Liver (tissue), 9 donors: ENCODE data around the gene SLC12A8. TPM values are rescaled to one million over a fixed set of nuclear protein-coding genes. Genes with fewer than 3 reads are reported as not detected.

Source experiments
- DNase-seq: peaks from one replicate; pipeline ENCODE4 v3.0.0-alpha.2; 2017; ENCODE audit warnings: low spot score
- H3K27ac ChIP-seq, 2 donors: one replicate each; pipeline ENCODE4 v1.7.0; 2013; ENCODE audit warnings: inconsistent platforms in 2 of 2, low read length in 2 of 2, control low read depth in 1 of 2, low read depth in 1 of 2, mild to moderate bottlenecking in 1 of 2
- H3K27me3 ChIP-seq, 4 donors: one replicate each; pipeline versions ENCODE4 v1.6.1 to v1.7.0; 2013; ENCODE audit warnings: low read length in 3 of 4, inconsistent platforms in 1 of 4, mild to moderate bottlenecking in 1 of 4, moderate library complexity in 1 of 4; ENCODE audit not compliant: control insufficient read depth in 4 of 4, insufficient read depth in 4 of 4
- H3K36me3 ChIP-seq, 4 donors: one replicate each; pipeline versions ENCODE4 v1.6.1 to v1.7.0; 2013; ENCODE audit warnings: low read length in 3 of 4, mild to moderate bottlenecking in 3 of 4, low read depth in 1 of 4, moderate library complexity in 1 of 4; ENCODE audit not compliant: control insufficient read depth in 4 of 4, insufficient read depth in 3 of 4
- H3K4me1 ChIP-seq, 4 donors: one replicate each; pipeline versions ENCODE4 v1.6.1 to v1.7.0; 2013; ENCODE audit warnings: low read length in 3 of 4, mild to moderate bottlenecking in 3 of 4, moderate library complexity in 1 of 4; ENCODE audit not compliant: control insufficient read depth in 4 of 4, insufficient read depth in 4 of 4
- H3K4me3 ChIP-seq, 3 donors: one replicate each; pipeline versions ENCODE4 v1.6.1 to v1.7.0; 2013; ENCODE audit warnings: low read length in 3 of 3, control low read depth in 1 of 3, low read depth in 1 of 3, mild to moderate bottlenecking in 1 of 3
- H3K9ac ChIP-seq, 2 donors: one replicate each; pipeline ENCODE4 v1.7.0; 2013; ENCODE audit warnings: low read length in 2 of 2, mild to moderate bottlenecking in 2 of 2, moderate library complexity in 2 of 2, control low read depth in 1 of 2, low read depth in 1 of 2
- H3K9me3 ChIP-seq, 4 donors: one replicate each; pipeline versions ENCODE4 v1.6.1 to v1.7.0; 2013; ENCODE audit warnings: low read length in 3 of 4; ENCODE audit not compliant: control insufficient read depth in 4 of 4
- EGR1 ChIP-seq, 2 donors: IDR thresholded peaks; 2 replicates each; pipeline ENCODE4 v1.6.1; 2016 to 2018; ENCODE audit warnings: antibody characterized with exemption in 2 of 2, low read depth in 2 of 2
- FOXA1 ChIP-seq: IDR thresholded peaks from 2 replicates; pipeline ENCODE4 v1.6.1; 2016; ENCODE audit warnings: antibody characterized with exemption
- FOXA2 ChIP-seq: IDR thresholded peaks from 2 replicates; pipeline ENCODE4 v1.6.1; 2016; ENCODE audit warnings: antibody characterized with exemption
- GABPA ChIP-seq, 2 donors: IDR thresholded peaks in 1 of 2; conservative IDR thresholded peaks in 1 of 2; 2 replicates each; pipeline ENCODE4 v1.6.1; 2016; ENCODE audit warnings: antibody characterized with exemption in 2 of 2, mild to moderate bottlenecking in 1 of 2, moderate library complexity in 1 of 2
- HNF4A ChIP-seq, 2 donors: conservative IDR thresholded peaks; 2 replicates each; pipeline ENCODE4 v1.6.1; 2016; ENCODE audit warnings: antibody characterized with exemption in 2 of 2, mild to moderate bottlenecking in 2 of 2
- HNF4G ChIP-seq: IDR thresholded peaks from 2 replicates; pipeline ENCODE4 v1.6.1; 2016; ENCODE audit warnings: antibody characterized with exemption
- JUND ChIP-seq, 2 donors: IDR thresholded peaks; 2 replicates each; pipeline ENCODE4 v1.6.1; 2016; ENCODE audit warnings: antibody characterized with exemption in 2 of 2
- NR2F2 ChIP-seq: IDR thresholded peaks from 2 replicates; pipeline ENCODE4 v1.6.1; 2016; ENCODE audit warnings: antibody characterized with exemption
- RAD21 ChIP-seq, 2 donors: IDR thresholded peaks; 2 replicates each; pipeline ENCODE4 v1.6.1; 2016; ENCODE audit warnings: antibody characterized with exemption in 2 of 2, mild to moderate bottlenecking in 2 of 2
- RXRA ChIP-seq, 2 donors: IDR thresholded peaks; 2 replicates each; pipeline ENCODE4 v1.6.1; 2017 to 2018; ENCODE audit warnings: antibody characterized with exemption in 2 of 2, mild to moderate bottlenecking in 1 of 2
- SP1 ChIP-seq: IDR thresholded peaks from 2 replicates; pipeline ENCODE4 v1.6.1; 2018; ENCODE audit warnings: antibody characterized with exemption, mild to moderate bottlenecking
- TAF1 ChIP-seq: conservative IDR thresholded peaks from 2 replicates; pipeline ENCODE4 v1.6.1; 2016; ENCODE audit warnings: antibody characterized with exemption, mild to moderate bottlenecking
- YY1 ChIP-seq: IDR thresholded peaks from 2 replicates; pipeline ENCODE4 v1.6.1; 2016; ENCODE audit warnings: antibody characterized with exemption, mild to moderate bottlenecking
- WGBS: extraction: QIAGEN DNeasy Blood & Tissue Kit; methylation state at CpG from one replicate; pipeline ENCODE4 v1.1.7; 2013; 5-methylcytosine and 5-hydroxymethylcytosine counted together
- polyA plus RNA-seq, 2 donors: library from polyadenylated mRNA; stranded (reverse) in 1 of 2; unstranded in 1 of 2; fragments of 200-250 nt in 1 of 2; fragments of >200 nt in 1 of 2; fragmentation: Nextera tagmentation in 1 of 2; extraction: Ambion mirVana in 1 of 2; gene quantifications; one replicate each; pipeline versions ENCODE4 v1.2.1 to v1.2.3, GENCODE V29; 2013 to 2015
- total RNA-seq, 2 donors: library from RNA; depleted of rRNA; stranded (reverse); fragments of >200 nt; gene quantifications; one replicate each; pipeline ENCODE4 v1.2.3, GENCODE V29; 2014
- TF ChIP-seq, protein P1 (sequence below): IDR thresholded peaks from 2 replicates; pipeline ENCODE4 v1.6.1; 2016; ENCODE audit warnings: antibody characterized with exemption
- TF ChIP-seq, protein P2 (sequence below): IDR thresholded peaks from 2 replicates; pipeline ENCODE4 v1.6.1; 2016; ENCODE audit warnings: antibody characterized with exemption, mild to moderate bottlenecking
- TF ChIP-seq, protein P3 (sequence below): IDR thresholded peaks from 2 replicates; pipeline ENCODE4 v1.6.1; 2016; ENCODE audit warnings: antibody characterized with exemption
- TF ChIP-seq, protein P4 (sequence below): fragments of 150-350 bp; IDR thresholded peaks from 2 replicates; pipeline ENCODE4 v1.5.1; 2017; ENCODE audit warnings: improper control_type of control experiment, low read depth, low read length; ENCODE audit not compliant: missing input control
- TF ChIP-seq, protein P5 (sequence below): IDR thresholded peaks from 2 replicates; pipeline ENCODE4 v1.6.1; 2016; ENCODE audit warnings: antibody characterized with exemption
- donor health status: healthy.
- donor health status: healthy.
- donor health status: healthy.
- donor health status: healthy.
- donor health status: healthy.

The SLC12A8 gene
- total and polyA plus RNA-seq, 4 donors: 2.7 to 20.3 (median 5.5) TPM

DNA sequence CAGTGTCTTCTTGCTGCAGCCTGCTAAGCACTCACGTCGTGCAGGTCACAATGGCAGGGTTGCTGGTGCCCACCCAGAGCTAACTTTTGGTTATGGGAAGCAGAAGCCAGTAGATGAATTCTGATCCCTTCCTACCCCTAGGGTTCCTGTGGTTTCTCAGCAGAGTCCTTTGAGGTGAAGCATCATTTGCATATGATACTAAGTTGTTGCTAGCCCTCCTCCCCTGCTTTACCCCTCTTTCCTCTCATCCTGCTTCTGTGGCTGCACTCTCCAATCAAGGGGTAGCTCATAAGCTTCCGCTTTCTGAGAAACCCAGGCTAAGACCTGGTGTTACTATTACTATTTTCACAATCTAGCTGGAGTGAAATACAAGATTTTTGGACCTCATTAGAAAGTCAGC is 134.7 kb downstream of the SLC12A8 start:
- 94% methylated on average over 3 of the region's 3 CpGs for WGBS
- DNase-seq: no peak
- no peak overlapping the region for H3K4me3 ChIP-seq
- no peaks in the 10 kb centered on the region for H3K27me3 ChIP-seq
- H3K9ac ChIP-seq: no peak overlapping the region
- peaks cover 0 to 6% (median 0%) of the 10 kb centered on the region in 4 donors for H3K4me1 ChIP-seq
- H3K36me3 ChIP-seq: peaks cover 0 to 2% (median 0%) of the 10 kb centered on the region in 4 donors
- H3K9me3 ChIP-seq: no peaks in the 10 kb centered on the region
- TF ChIP-seq, protein P1, sequence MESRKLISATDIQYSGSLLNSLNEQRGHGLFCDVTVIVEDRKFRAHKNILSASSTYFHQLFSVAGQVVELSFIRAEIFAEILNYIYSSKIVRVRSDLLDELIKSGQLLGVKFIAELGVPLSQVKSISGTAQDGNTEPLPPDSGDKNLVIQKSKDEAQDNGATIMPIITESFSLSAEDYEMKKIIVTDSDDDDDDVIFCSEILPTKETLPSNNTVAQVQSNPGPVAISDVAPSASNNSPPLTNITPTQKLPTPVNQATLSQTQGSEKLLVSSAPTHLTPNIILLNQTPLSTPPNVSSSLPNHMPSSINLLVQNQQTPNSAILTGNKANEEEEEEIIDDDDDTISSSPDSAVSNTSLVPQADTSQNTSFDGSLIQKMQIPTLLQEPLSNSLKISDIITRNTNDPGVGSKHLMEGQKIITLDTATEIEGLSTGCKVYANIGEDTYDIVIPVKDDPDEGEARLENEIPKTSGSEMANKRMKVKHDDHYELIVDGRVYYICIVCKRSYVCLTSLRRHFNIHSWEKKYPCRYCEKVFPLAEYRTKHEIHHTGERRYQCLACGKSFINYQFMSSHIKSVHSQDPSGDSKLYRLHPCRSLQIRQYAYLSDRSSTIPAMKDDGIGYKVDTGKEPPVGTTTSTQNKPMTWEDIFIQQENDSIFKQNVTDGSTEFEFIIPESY: no peak
- TF ChIP-seq, protein P2, sequence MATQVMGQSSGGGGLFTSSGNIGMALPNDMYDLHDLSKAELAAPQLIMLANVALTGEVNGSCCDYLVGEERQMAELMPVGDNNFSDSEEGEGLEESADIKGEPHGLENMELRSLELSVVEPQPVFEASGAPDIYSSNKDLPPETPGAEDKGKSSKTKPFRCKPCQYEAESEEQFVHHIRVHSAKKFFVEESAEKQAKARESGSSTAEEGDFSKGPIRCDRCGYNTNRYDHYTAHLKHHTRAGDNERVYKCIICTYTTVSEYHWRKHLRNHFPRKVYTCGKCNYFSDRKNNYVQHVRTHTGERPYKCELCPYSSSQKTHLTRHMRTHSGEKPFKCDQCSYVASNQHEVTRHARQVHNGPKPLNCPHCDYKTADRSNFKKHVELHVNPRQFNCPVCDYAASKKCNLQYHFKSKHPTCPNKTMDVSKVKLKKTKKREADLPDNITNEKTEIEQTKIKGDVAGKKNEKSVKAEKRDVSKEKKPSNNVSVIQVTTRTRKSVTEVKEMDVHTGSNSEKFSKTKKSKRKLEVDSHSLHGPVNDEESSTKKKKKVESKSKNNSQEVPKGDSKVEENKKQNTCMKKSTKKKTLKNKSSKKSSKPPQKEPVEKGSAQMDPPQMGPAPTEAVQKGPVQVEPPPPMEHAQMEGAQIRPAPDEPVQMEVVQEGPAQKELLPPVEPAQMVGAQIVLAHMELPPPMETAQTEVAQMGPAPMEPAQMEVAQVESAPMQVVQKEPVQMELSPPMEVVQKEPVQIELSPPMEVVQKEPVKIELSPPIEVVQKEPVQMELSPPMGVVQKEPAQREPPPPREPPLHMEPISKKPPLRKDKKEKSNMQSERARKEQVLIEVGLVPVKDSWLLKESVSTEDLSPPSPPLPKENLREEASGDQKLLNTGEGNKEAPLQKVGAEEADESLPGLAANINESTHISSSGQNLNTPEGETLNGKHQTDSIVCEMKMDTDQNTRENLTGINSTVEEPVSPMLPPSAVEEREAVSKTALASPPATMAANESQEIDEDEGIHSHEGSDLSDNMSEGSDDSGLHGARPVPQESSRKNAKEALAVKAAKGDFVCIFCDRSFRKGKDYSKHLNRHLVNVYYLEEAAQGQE: no peak
- TF ChIP-seq SP1 (no peak), TAF1 (no peak), RAD21 (IDR thresholded peaks at IDR 0.05) (no peak), FOXA1 (no peak)
- TF ChIP-seq, protein P3, sequence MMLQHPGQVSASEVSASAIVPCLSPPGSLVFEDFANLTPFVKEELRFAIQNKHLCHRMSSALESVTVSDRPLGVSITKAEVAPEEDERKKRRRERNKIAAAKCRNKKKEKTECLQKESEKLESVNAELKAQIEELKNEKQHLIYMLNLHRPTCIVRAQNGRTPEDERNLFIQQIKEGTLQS: no peak
- no peak overlapping the region for H3K27ac ChIP-seq

DNA sequence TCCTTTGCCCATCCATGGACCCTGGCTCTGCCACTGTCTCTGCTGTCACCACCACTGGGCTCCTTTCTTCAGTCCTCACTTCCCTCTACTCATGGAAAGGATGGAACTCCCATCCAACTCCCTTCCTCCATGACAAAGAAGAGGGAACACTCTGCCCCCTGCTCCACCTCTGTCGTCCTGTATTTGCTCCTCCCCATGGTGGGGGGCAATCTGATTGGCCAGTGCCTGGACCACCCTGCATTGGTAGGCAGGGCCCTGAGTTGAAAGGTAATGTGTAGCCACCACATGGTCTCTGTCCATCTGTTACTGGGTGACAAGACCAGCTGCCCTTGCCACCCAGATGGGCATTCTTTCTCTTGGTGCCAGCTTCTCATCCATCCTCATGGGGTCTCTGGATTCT is 136.1 kb downstream of the SLC12A8 start:
- Histone ChIP-seq H3K27ac (no peak overlapping the region), H3K4me1 (peaks cover 0 to 6% (median 0%) of the 10 kb centered on the region in 4 donors), H3K4me3 (no peak overlapping the region), H3K27me3 (no peaks in the 10 kb centered on the region), H3K36me3 (no peaks in the 10 kb centered on the region), H3K9me3 (no peaks in the 10 kb centered on the region), H3K9ac (no peak overlapping the region)
- no peak for DNase-seq
- TF ChIP-seq, protein P4, sequence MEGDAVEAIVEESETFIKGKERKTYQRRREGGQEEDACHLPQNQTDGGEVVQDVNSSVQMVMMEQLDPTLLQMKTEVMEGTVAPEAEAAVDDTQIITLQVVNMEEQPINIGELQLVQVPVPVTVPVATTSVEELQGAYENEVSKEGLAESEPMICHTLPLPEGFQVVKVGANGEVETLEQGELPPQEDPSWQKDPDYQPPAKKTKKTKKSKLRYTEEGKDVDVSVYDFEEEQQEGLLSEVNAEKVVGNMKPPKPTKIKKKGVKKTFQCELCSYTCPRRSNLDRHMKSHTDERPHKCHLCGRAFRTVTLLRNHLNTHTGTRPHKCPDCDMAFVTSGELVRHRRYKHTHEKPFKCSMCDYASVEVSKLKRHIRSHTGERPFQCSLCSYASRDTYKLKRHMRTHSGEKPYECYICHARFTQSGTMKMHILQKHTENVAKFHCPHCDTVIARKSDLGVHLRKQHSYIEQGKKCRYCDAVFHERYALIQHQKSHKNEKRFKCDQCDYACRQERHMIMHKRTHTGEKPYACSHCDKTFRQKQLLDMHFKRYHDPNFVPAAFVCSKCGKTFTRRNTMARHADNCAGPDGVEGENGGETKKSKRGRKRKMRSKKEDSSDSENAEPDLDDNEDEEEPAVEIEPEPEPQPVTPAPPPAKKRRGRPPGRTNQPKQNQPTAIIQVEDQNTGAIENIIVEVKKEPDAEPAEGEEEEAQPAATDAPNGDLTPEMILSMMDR: no peak
- TF ChIP-seq, protein P2: no peak
- TF ChIP-seq HNF4G: no peak
- no peak for TF ChIP-seq RXRA (IDR thresholded peaks at IDR 0.05)
- no peak for TF ChIP-seq EGR1 (IDR thresholded peaks at IDR 0.05; ENCODE audit: low read depth in 2 of 2)
- no peak for TF ChIP-seq JUND (IDR thresholded peaks at IDR 0.05)
- no peak for TF ChIP-seq RAD21 (IDR thresholded peaks at IDR 0.05)
- TF ChIP-seq GABPA (IDR thresholded peaks at IDR 0.05 in 1 of 2, conservative IDR thresholded peaks at IDR 0.05 in 1 of 2): no peak
- no peak for TF ChIP-seq SP1
- TF ChIP-seq TAF1: no peak
- no peak for TF ChIP-seq FOXA2
- TF ChIP-seq, protein P3: no peak
- TF ChIP-seq, protein P5, sequence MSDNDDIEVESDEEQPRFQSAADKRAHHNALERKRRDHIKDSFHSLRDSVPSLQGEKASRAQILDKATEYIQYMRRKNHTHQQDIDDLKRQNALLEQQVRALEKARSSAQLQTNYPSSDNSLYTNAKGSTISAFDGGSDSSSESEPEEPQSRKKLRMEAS: no peak
- no peak for TF ChIP-seq YY1
- TF ChIP-seq HNF4A (conservative IDR thresholded peaks at IDR 0.05): no peak
- no peak for TF ChIP-seq NR2F2
- WGBS: 91% methylated on average over 1 of the region's 1 CpG
